Neural crest cell (in vitro differentiated cells): ENCODE measurements around the gene LIMD2. TPM values are rescaled to one million over a fixed set of nuclear protein-coding genes. Genes with fewer than 3 reads are reported as not detected.
A peak's percentile ranks its signal among the peaks of the same experiment; 100 is the strongest.

ENCODE experiments used
- DNase-seq: peaks from one replicate; pipeline ENCODE4 v3.0.0; 2021; ENCODE audit warnings: low read depth, mixed read lengths, low spot score
- H3K27ac Mint-ChIP-seq: one replicate; pipeline ENCODE4 v1.8.0; 2021; ENCODE audit warnings: mild to moderate bottlenecking, mixed read lengths; ENCODE audit not compliant: unreplicated experiment
- H3K27me3 Mint-ChIP-seq: 2 replicates; pipeline ENCODE4 v1.8.0; 2021; ENCODE audit warnings: low read depth, mild to moderate bottlenecking, mixed read lengths
- H3K36me3 Mint-ChIP-seq: 2 replicates; pipeline ENCODE4 v1.8.0; 2021; ENCODE audit warnings: low read depth, mild to moderate bottlenecking, mixed read lengths
- H3K4me1 Mint-ChIP-seq: 2 replicates; pipeline ENCODE4 v1.8.0; 2021; ENCODE audit warnings: mixed read lengths
- H3K4me3 Mint-ChIP-seq: one replicate; pipeline ENCODE4 v1.8.0; 2021; ENCODE audit warnings: mild to moderate bottlenecking, mixed read lengths
- H3K9me3 Mint-ChIP-seq: 2 replicates; pipeline ENCODE4 v1.8.0; 2021; ENCODE audit warnings: mixed read lengths
- CTCF ChIP-seq: fragments of 200-600 bp; sonication (generic); conservative IDR thresholded peaks from 2 replicates; pipeline ENCODE4 v1.5.0; 2021; ENCODE audit warnings: antibody characterized with exemption, mild to moderate bottlenecking
- total RNA-seq: library from RNA; stranded (reverse); gene quantifications from 2 replicates; pipeline ENCODE4 v1.2.1, GENCODE V29; 2021

Gene LIMD2
- total RNA-seq, 1 donor from 2014 or later: 145 TPM

GRCh38 chr17:63647936-63648335, 52.0 kb downstream of the LIMD2 start:
- no peak for DNase-seq
- Mint-ChIP-seq H3K27me3 (no peaks in the 10 kb centered on the region), H3K4me3 (no peak overlapping the region), H3K36me3 (peaks cover 3% of the 10 kb centered on the region), H3K27ac (no peak overlapping the region), H3K4me1 (no peaks in the 10 kb centered on the region), H3K9me3 (no peaks in the 10 kb centered on the region)
- TF ChIP-seq CTCF: no peak

DNA sequence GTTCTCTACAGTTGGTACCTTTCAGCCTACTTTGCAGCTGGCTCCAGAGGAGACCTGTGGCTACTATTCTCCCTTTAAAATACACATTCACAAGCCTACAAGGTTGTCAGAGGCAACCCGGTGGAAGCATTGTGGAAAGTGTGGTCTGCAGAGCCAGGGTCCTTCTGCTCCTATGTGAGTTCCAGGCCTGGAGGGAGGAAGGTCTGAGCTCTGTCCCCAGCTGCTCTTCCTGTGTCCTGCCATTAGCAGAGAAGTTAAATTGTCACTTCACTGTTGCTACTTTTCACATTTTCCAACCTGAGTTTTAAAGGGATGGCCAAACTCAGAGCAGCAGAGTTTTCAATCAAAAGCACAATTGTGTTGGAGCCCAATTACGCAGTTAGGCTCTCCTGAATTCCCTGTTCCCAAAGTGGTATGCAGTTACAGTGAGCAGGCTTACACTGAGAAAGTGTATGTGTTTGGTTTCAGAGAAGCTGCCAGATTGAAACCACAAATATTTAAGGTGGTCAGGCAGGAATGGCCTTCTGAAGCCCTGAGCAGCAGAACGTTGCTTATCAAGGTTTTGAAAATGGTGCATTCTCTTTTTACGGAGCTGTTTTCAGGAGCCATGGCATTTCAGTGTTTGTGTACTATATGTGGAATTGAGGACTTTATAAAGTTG, 52.7 kb downstream of the LIMD2 start:
- no peak overlapping the region for H3K27ac Mint-ChIP-seq

DNA sequence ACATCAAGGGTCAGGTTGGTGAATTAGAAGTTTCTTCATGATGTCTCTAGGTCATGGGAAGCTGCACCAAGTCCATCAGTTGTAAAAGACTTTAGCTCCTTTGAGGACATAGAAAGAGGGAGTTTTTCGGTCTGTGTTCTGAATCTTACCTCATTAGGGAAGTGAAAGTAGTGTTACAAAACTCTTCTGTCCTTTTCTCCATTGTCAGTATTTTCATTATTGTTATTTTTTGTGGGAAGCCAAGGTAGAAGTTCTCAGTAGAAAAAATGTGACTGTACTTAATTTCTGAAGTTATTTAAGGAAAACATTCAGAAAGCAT, 53.5 kb downstream of the LIMD2 start:
- Mint-ChIP-seq H3K4me1 (no peaks in the 10 kb centered on the region), H3K4me3 (no peak overlapping the region), H3K27ac (peak overlapping the region; percentile 54), H3K9me3 (no peaks in the 10 kb centered on the region), H3K27me3 (no peaks in the 10 kb centered on the region), H3K36me3 (peaks cover 3% of the 10 kb centered on the region)
- TF ChIP-seq CTCF: no peak
- DNase-seq: no peak

More for the DNA sequence above, 52.7 kb downstream of the LIMD2 start:
- DNase-seq: no peak
- peaks cover 3% of the 10 kb centered on the region for H3K36me3 Mint-ChIP-seq
- H3K9me3 Mint-ChIP-seq: no peaks in the 10 kb centered on the region
- no peak overlapping the region for H3K4me3 Mint-ChIP-seq
- H3K4me1 Mint-ChIP-seq: no peaks in the 10 kb centered on the region
- H3K27me3 Mint-ChIP-seq: no peaks in the 10 kb centered on the region
- no peak for TF ChIP-seq CTCF

Other genes with a start within 250 kb of the LIMD2 start
- 0.42 and 0.61 TPM in 2 replicates for gene ACE, start 223.1 kb downstream of the LIMD2 start, total RNA-seq
- 0.12 TPM in 1 of 2 replicates, not detected in the other for gene KCNH6, start 176.8 kb downstream of the LIMD2 start, total RNA-seq
- 146 TPM in 2 replicates for gene DCAF7, start 149.6 kb downstream of the LIMD2 start, total RNA-seq
- 24.3 and 24.4 TPM in 2 replicates for gene TACO1, start 99.2 kb downstream of the LIMD2 start, total RNA-seq
- gene MAP3K3, start 77.7 kb downstream of the LIMD2 start, total RNA-seq: 26.0 and 28.0 TPM in 2 replicates
- gene STRADA, start 41.7 kb upstream of the LIMD2 start, total RNA-seq: 55.0 and 55.9 TPM in 2 replicates
- 72.9 and 73.2 TPM in 2 replicates for gene CCDC47, start 73.5 kb upstream of the LIMD2 start, total RNA-seq
- 160 and 161 TPM in 2 replicates for gene DDX42, start 74.0 kb upstream of the LIMD2 start, total RNA-seq
- gene PSMC5, start 127.3 kb upstream of the LIMD2 start, total RNA-seq: 170 and 178 TPM in 2 replicates
- gene FTSJ3, start 127.5 kb upstream of the LIMD2 start, total RNA-seq: 57.4 and 59.9 TPM in 2 replicates
- gene SMARCD2, start 142.6 kb upstream of the LIMD2 start, total RNA-seq: 43.0 and 45.5 TPM in 2 replicates
- gene CSH2, start 173.6 kb upstream of the LIMD2 start, total RNA-seq: not detected in 2 replicates
- gene GH2, start 181.8 kb upstream of the LIMD2 start, total RNA-seq: not detected in 2 replicates
- gene CSH1, start 196.4 kb upstream of the LIMD2 start, total RNA-seq: not detected in 2 replicates
- gene CSHL1, start 211.1 kb upstream of the LIMD2 start, total RNA-seq: not detected in 2 replicates
- not detected in 2 replicates for gene GH1, start 218.7 kb upstream of the LIMD2 start, total RNA-seq
- gene CD79B, start 232.2 kb upstream of the LIMD2 start, total RNA-seq: 0.86 and 1.0 TPM in 2 replicates